Activated CD4-positive, alpha-beta T cell treated with anti-CD3 and anti-CD28 coated beads, Interleukin-2, Interleukin-4, amounts not matched to agents 100 ng/mL and 50 ng/mL, durations not matched to agents 16 hours and 8 hours (primary cell): ENCODE results near the gene TBPL1.
"Not testable (repeated sequence)": the region's sequence is repeated elsewhere in the genome, so short reads cannot be mapped to it uniquely, and the experiment has no call there.

ENCODE experiments used
- DNase-seq: peaks from one replicate; pipeline ENCODE4 v3.0.0-alpha.2; 2020; ENCODE audit warnings: low spot score

Gene TBPL1

DNA sequence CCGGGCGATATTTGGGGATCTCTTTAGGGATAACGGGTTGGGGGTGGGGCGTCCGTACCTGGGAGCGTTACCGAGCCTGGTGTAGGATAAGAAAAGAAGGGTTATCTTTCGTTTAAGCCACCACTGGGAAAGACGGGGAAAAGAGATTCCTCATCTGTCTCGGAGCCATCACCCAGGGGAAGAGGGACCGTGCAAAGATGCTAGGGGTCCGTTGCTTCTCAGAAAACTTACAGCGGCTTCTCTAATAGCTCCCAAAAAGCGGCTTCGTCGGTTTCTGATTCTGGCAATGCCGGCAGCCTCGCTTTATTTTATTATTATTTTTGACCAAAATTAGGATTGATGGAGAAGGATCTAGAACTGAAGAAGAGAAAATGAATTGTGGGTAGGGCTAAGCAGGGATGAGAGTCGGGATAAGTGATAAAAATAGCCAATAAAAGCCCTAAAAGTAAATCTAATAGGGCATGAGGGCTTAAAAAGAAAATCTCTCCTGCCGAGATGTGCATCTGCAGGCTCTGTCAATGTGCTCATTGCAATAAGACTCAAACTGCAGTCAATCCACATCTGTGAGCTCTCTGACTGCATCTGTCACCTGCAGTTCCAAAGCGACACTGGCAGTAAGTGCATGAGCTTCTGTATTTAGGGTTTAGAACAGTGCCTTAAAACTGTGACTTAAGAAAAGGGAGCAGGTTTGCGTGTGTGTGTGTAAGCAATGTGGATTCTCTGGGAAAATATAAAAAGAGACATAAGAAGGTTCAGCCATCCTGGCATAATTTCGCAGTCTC lies 801 bp downstream of the TBPL1 start:
- DNase-seq, result peak; percentile 9

DNA sequence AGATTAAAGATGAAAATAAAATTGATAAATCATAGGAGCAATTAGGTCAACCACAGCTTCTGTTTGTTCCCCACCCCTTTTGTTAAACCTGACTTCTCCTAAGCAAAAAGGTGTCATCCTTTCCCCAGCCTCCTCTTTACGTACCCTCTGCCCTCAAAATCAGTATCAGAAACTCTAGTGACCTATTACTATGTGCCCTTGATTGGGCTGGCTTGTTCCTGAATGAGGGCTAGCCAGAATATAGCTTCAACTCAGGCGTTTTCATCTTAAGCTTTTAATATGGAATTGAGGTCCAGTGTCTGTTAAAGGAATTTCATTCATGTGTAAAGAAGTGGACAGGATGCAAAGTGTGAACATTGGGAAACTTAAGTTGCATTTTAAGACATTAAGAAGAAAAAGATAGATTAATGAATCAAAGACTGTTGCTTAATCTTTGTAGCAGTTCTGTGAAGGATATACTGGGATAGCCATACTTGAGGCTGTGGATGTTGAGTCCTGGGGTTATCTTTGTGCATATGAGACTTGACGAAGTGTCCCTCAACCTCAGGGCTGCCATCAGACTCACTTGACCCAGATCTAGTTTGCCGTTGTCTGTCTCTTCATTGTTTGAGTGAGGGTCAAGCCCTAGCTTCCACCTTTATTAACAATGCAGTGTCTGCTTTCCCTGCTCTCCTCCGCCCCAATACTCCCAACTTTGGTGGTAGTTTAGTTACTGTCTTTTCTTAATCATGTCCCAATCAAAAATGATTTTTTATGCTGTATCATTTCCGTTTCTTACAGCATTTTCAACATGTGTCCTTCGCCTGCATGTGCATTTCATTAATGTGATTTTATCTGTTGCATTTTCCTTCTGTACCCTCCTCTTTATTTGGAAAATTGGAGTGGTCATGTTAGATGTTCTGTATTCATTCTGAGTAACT lies 1.9 kb downstream of the TBPL1 start:
- DNase-seq, result no peak

DNA sequence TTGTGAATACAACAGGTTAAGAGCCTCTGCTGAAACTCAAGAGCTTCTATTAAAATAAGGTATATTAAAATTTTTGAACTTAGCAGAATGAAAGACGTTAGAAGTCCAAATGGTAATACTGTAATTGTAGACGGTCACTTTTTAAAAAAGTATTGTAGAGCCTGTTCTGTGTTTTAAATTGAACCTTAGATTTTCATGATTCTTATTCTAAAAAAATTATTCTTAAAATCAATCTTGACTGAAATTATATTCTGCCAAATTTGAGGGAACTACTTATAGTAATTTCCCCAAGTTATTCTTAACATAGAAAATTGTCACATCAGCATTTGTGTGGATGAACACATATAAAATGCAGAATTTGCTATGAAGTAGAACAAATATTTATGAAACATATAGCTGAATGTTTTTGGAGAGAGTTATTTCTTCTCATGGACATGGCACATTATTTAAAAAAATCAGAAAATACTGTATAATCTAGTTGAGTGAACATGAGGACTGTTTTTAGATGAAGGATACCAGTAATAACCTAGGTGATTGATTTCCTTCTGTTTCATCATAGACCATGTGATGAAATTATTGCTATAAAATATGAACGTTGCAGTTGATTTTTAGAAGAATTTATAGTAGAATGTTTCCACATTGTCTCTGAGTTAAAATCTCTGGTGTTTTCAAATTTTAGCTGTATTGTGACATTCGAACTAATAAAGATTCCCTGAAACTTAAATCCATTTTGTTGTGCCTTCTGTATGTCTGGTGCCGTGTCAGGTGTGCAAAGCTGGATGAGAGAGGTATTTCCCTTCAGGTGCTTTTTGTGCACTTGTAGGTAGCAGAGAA lies 2.8 kb downstream of the TBPL1 start:
- DNase-seq, result no peak

DNA sequence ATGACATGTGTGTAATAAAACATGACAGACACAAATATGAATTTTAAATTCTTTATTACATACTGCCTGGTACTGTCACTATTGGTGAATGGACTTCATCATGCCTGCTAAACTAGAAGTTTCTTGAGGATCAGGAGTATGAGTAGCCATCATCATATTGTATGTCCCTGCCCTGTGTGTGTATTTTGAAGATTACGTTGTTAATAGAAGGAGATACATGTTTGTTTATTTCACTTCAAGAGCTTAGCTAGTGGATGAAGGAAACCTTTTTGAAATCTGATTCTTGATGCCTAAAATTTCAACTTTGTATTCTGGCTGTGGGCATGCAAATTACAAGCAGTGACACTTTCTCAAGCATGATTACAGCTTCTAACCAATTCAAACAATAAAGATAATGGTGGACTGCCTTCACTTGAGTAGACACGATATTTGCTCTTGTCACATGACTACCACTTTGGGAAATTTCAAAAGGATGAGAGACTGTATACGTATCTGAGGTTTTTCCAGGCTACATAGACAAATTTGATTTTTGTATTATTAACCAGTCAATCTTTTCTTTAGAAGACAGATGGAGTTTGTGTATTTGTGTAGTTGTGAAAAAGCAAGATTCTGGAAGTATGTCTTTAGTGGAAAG lies 3.5 kb downstream of the TBPL1 start:
- DNase-seq, result no peak

DNA sequence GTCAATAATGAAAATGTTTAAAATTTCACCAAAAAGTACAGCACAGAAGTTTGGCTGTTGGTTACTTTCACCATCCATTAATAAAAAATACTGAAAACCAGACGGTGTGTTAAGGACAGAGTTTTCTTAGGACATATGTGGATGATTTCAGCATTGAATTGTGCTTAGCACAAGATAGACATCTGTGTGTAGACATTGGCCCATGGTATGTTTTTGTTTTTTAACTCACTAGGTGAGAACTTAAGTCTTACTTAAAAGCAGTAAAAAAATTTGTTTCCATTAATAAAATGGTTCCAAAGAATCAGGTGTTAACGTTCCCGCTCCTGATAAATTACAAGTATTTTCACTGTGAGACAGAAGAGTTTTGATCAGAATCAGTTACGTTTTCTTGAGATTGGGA lies 4.2 kb downstream of the TBPL1 start:
- no peak for DNase-seq

DNA sequence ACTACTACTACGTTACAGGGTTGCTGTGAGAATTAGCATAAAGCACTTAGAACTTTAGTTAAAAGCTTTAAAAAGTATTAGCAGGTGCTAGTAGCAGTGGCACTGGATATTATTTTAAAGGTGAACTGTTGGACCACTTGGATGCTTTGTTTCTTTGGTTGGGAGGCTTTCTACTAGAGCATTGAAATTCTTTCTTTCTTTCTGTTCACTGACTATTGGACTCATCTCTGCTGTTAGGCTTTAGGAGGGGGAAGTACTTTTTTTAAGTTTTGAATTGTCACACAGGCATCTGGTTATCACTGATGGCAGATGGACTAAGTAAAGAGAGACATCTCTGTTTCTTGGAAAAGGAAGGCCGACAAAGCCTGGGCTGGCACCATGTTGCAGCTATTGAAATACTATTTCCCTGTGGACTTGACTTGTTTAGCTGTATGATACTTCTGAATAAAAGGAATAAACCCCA lies 4.8 kb downstream of the TBPL1 start:
- no peak for DNase-seq

DNA sequence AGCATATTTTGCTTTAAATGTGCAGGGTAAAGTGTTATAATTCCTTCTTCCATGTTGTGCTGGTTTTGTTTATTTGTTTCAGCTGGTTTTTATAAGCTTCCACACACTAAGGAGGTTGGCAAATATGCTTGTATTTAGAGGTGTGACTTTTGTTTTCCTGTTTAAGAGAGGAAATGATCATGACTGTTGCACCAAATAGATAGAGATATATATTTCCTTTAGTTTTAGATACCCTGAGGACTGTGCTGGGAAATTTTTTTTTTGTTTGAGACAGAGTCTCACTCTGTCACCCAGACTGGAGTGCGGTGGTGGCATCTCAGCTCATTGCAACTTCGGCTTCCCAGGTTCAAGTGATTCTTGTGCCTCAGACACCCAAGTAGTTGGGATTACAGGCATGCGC lies 5.8 kb downstream of the TBPL1 start:
- DNase-seq, result no peak

DNA sequence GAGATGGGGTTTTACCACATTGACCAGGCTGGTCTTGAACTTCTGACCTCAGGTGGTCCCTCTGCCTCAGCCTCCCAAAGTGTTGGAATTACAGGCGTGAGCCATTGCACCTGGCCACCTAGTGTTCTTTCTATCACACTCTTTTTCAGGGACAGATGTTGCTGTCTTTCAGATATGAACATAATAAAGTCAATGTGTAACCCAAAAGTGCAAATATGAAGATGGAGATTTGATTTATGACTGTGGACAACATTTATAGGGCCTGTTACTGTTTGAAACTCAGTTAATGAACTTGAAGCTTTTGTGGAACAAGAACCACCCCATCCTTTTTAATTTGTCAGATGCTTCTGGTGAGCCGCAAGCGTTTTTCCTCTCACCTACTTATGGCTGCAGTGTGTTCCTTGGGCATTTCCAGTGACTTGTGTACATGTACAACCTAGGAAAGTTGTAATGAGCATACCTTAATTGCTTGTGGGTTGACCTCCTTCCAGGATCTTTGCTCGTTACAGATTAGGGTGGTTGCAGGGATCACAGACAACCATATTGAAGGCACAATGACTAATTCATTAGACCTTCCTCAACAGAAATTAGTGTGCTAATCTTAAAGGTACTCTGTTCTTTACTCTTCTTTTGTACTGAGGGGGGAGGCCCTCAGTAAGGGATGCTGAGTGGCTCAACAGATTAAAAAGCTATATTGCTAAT lies 6.8 kb downstream of the TBPL1 start:
- DNase-seq, result no peak

DNA sequence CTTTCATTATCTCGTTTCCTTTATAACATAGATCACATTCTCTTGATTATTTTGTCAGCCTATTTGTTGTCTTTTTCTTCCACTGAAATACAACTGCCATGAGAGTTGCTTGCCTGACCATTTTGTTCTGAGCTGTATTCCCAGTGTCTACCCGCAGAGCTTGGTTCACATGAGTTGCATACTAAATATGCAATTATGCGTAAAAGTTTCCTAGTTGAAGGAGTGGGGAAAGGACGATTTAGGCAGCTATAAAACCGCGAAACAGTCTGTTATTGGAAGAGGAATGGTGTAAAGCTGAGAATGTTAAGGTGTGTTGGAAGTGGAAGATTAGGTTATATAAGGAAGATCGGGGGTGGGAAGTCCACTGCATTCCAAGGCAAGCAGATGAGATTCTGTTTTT lies 8.8 kb downstream of the TBPL1 start:
- no peak for DNase-seq

DNA sequence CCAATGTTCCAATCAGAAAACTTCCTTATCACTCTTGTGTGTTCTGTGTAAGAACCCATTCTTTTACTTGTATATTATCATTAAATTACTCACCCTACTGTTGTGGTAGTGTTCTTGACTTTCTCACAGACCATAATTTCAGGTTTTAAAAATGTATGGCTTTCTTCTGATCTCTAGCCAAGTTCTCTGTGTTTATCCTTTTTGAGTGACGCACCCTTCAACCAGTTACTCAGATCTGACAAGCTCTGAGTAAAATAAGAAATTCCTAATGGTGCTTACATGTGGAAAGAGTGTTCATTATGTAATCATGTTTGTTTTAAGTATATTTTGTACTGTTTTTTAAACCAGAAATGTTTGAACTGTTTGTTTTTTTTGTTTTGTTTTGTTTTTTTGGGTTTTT lies 11.0 kb downstream of the TBPL1 start:
- peak; percentile 33 for DNase-seq

DNA sequence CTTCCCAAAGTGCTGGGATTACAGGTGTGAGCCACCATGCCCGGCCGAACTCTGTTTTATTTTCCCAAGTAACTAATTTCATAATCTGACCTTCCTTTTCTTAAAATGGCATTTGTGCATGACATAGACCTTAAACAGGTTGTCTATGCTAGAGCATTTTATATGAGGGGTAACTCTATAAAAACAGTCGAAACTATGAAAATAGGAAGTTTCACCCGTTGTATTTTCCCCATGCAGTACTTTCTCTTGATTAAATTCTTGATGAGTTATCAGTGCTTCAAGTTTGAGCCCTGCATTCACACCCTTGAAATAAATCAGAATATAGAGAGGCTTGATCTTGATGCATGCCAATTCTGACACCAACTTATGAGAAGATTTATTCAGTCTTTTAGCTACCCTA lies 11.7 kb downstream of the TBPL1 start:
- DNase-seq, result no peak

DNA sequence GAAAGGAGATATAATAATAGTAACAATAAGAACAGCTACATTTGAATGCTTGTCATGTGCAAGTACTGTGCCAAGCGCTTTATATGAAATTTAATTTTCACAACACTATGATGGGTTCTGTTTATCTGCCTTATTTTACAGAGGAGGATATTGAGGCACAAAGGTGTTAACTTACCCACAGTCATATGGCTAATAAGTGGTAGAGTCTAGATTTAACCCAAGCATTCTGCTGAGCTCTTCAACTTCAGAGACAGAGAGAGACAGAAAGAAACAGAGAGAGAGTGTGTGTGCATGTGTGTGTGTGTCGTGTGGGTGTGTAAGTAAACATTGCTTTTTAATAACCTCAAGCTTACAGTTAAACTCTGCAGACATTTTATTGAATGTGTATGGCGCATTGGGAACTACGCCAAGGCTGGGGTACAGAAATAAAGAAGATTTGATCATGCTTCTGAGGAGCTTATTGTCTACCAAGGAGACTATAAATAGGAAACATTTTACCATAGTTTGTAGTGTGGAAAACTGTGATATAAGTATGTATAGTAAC lies 12.9 kb downstream of the TBPL1 start:
- DNase-seq, result no peak

DNA sequence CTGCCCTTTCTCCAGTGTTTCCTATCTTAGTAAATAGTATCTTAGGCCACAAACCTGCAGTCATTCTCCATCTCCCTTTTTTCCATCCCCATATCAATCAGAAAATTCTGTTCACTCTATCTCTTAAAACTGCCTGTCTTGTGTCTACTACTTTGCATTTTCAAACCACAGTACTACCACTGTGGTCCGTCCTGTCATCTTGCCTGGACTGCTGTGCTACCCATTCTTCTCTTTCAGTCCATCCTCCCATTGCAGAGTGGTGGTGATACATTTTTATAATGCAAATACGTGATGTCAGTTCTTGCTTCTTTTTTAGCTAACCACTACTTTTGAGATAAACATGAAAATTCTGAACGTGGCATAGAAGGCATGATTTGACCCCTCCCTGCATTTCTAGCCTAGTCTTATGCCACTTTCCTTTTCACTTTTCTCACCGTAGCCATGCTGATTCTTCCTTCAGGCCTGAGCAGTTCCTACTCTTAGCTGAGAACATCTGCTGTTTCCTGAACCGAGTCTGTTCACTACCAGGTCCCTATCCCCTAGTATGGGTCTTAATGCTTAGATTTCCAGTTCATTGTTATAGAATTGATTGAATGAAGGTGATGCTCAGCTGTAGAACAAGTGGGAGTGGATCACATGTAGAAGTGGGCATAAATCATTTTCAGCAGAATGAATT lies 13.8 kb downstream of the TBPL1 start:
- DNase-seq, result no peak

DNA sequence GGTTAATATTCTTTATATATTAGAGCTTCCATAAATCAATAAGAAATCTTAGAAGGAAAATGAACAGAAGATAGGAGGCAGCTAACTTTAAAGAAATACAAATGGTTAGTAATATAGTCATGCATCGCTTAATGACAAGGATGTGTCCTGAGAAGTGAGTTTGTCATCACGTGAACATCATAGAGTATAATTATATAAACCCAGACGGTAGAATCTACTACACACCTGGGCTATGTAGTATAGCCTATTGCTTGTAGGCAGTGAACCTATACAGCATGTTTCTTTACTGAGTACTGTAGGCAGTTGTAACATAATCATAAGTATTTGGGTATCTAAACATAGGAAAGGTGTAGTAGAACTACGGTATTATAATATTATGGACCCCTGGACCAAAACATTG lies 14.3 kb downstream of the TBPL1 start:
- DNase-seq, result no peak

DNA sequence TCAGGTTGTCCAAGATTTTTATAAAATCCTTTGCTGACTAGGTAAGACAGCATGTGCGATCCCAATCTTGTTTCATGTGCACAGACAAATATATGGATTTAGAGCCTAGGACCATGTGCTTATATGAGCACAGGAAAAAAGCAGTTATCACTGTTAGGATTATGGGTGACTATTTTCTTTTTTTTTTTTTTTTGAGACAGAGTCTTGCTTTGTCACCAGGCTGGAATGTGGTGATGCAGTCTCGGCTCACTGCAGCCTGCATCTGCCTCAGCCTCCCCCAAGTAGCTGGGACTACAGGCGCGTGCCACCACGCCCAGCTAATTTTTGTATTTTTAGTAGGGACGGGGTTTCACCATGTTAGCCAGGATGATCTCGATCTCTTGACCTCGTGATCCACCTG lies 14.8 kb downstream of the TBPL1 start:
- DNase-seq, result not testable (repeated sequence)

DNA sequence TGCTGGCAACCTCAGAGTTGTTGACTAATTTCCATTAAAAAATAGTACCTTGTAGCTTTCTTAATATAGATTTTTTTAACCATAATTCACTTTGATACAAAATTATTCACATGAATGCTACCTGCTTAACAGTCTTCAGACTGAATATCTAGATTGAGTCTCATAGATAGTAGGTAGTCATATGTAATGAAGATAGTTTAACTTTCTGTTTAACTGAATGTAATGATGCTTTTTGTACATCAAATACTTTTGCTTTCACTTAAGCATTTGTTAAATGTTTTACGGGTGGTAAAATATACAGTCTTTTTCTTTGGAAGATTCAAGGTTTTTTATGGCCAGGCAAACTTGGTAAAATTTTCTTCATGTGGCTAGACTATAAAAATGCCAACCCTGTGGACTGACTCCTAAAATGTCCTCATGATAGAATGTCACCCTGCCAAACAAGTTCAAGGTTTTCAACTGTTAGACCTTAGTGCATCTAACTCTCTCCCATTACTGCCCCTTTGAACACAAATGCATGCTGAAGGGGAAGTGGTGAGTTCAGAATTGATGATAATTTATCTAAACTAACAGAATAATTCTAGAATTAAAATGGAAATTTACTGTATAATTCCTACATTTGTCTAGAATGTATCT lies 16.4 kb downstream of the TBPL1 start:
- DNase-seq, result no peak

DNA sequence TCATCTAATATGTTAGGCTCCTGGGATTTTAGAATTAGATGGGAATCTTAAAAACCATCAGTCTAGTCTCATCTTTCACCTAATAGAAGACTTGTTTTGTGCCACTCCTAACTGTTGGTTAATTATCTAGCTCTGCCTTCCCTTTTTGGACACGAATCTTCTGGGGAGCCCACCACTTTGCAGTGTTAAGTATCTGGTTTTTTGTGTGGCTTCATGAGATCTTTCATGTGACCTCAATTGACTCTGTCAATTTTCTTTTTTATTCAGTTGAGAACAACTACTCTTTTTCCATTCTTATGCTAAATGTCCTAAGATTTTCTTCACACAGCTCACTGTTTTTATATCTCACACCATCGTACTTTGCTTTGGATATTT lies 16.9 kb downstream of the TBPL1 start:
- no peak for DNase-seq

DNA sequence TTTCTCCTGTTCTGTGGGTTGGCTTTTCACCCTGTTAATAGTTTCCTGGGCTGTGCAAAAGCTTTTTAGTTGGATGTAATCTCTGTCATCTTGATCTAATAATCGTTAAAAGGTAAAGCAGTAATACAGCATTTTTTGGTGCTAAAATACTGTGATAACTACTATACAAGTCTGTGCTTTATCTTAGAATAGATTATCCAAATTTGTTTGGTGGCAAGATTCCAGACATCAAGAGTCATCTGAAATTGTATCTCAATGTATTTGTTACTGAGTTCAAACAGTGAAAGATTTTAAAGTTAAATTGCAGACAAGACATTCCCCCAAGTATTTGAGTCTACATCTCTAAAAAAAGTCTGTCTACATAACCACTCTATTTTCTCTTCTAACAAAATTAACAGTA lies 18.8 kb downstream of the TBPL1 start:
- no peak for DNase-seq

DNA sequence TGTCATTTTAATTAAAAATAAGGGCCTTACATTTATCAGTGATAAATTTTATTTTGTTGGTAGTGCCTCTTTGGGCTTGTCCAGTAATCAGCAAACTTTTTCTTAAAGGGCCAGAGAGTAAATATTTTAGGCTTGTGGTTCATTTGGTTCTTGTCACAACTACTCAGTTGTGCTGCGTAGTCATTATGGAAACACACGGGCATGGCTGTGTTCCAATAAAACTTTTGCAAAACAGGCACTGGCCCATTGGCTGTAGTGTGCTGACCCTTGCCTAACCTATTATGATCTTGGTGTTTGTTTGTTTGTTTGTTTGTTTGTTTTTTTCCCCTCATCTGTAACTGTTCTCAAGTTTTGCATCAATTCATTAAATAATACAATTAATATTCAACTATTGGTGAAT lies 19.4 kb downstream of the TBPL1 start:
- DNase-seq, result no peak
